Activated naive CD8-positive, alpha-beta T cell treated with anti-CD3 and anti-CD28 coated beads, Interleukin-2, amount 50 U/mL, for 24 hours (primary cell): ENCODE data around the gene CTXN2.

Experiments
- ATAC-seq: fragments of 150-1000 bp; cut with Tn5 transposase; one replicate; pipeline ENCODE4 v1.10.0; 2021
- DNase-seq: peaks from one replicate; pipeline ENCODE4 v3.0.0; 2021
- H3K27ac Mint-ChIP-seq: one replicate; pipeline ENCODE4 v1.8.0; 2021; ENCODE audit warnings: mild to moderate bottlenecking, mixed read lengths
- H3K27me3 Mint-ChIP-seq: one replicate; pipeline ENCODE4 v1.8.0; 2021; ENCODE audit warnings: mixed read lengths
- H3K36me3 Mint-ChIP-seq: one replicate; pipeline ENCODE4 v1.8.0; 2021; ENCODE audit warnings: low read depth, mixed read lengths
- H3K4me1 Mint-ChIP-seq: one replicate; pipeline ENCODE4 v1.8.0; 2021; ENCODE audit warnings: mixed read lengths
- H3K4me3 Mint-ChIP-seq: one replicate; pipeline ENCODE4 v1.8.0; 2021; ENCODE audit warnings: mild to moderate bottlenecking, moderate library complexity, mixed read lengths
- H3K9me3 Mint-ChIP-seq: one replicate; pipeline ENCODE4 v1.8.0; 2021; ENCODE audit warnings: mixed read lengths

Gene CTXN2

DNA sequence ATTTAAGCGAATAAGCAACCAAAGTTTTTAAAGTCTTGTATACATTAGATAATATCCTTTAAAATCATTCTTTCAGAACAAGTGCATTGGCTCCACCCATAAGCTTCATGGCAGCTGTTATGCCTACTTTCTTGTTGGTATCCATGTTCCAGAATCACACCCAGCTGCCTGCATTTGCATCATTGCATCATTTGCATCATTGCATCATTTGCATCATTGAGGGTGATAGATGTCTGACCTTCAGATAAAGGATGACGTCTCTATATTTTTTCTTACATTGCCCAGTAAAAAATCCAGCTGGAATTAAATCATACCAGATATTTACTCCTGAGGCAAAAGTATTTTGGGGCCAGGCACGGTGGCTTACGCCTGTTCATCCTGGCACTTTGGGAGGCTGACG is 56.9 kb downstream of the CTXN2 start:
- Mint-ChIP-seq H3K4me1 (no peaks in the 10 kb centered on the region), H3K36me3 (no peaks in the 10 kb centered on the region), H3K27me3 (peaks cover 8% of the 10 kb centered on the region), H3K4me3 (no peak overlapping the region), H3K9me3 (no peaks in the 10 kb centered on the region), H3K27ac (no peak overlapping the region)
- DNase-seq, result no peak
- no peak for ATAC-seq

DNA sequence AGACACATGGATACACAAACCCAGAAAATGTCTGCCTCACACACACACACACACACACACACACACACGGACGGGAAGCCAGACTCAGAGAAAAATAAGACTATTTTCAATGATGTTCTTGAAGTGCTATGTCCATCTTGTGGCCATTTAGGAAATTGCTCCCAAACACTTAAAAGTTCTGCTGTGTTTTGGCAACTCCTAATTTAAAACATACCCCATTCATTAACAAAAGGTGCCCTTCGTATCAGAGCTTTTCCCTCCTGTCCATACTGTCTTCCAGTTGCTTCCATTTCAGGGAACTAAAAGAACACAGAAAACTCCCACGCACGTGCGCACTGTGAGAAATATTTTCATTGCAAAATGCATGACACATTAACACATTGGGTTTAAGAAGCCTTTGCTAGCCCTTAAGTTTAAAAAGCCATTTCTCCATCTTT is 59.2 kb downstream of the CTXN2 start:
- H3K27ac Mint-ChIP-seq, result no peak overlapping the region
- no peaks in the 10 kb centered on the region for H3K4me1 Mint-ChIP-seq
- DNase-seq (no peak), ATAC-seq (no peak)
- peaks cover 7% of the 10 kb centered on the region for H3K27me3 Mint-ChIP-seq
- no peaks in the 10 kb centered on the region for H3K36me3 Mint-ChIP-seq
- H3K9me3 Mint-ChIP-seq, result no peaks in the 10 kb centered on the region
- H3K4me3 Mint-ChIP-seq, result no peak overlapping the region

DNA sequence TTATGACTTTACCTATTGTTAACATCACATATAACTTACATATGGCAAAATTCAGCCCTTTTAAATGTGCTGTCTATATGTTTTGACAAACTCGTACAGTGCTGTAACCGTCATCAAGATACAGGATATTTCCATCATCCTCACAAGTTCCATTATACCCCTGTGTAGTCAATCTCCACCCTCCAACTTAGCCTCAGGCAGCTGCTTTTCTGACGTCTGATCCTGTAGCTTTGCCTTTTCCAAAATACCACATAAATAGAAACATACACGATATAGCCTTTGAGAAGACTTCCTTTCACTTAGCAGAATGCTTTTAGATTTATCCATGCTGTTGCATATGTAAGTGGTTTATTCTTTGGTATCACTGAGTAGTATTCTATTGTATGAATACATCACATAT is 61.7 kb downstream of the CTXN2 start:
- Mint-ChIP-seq H3K27me3 (peaks cover 3% of the 10 kb centered on the region), H3K27ac (no peak overlapping the region), H3K4me1 (no peaks in the 10 kb centered on the region), H3K9me3 (no peaks in the 10 kb centered on the region), H3K36me3 (no peaks in the 10 kb centered on the region), H3K4me3 (no peak overlapping the region)
- DNase-seq (no peak), ATAC-seq (no peak)
